CD4-positive, alpha-beta T cell treated with Interleukin-17A for 4 hours (primary cell): ENCODE measurements around the gene ZNF619.

Source experiments
- DNase-seq: peaks from one replicate; pipeline ENCODE4 v3.0.0-alpha.2; 2020; ENCODE audit warnings: mixed read lengths

Gene ZNF619

GRCh38 chr3:40465456-40465855, 11.5 kb upstream of the ZNF619 start:
- no peak for DNase-seq

GRCh38 chr3:40468018-40468417, 8.9 kb upstream of the ZNF619 start:
- no peak for DNase-seq

- no peak for DNase-seq
Observed at GRCh38 chr3:40470701-40471100, 6.2 kb upstream of the ZNF619 start.

GRCh38 chr3:40477666-40478065, 744 bp downstream of the ZNF619 start:
- no peak for DNase-seq

GRCh38 chr3:40487172-40487571, 10.2 kb downstream of the ZNF619 start:
- no peak for DNase-seq

GRCh38 chr3:40490916-40491315, 14.0 kb downstream of the ZNF619 start:
- no peak for DNase-seq

GRCh38 chr3:40494698-40495097, 17.8 kb downstream of the ZNF619 start:
- no peak for DNase-seq

GRCh38 chr3:40497288-40497687, 20.4 kb downstream of the ZNF619 start:
- DNase-seq: no peak

GRCh38 chr3:40499952-40500351, 23.0 kb downstream of the ZNF619 start:
- DNase-seq: no peak

GRCh38 chr3:40502034-40502433, 25.1 kb downstream of the ZNF619 start:
- DNase-seq: no peak

GRCh38 chr3:40504636-40505430, 27.9 kb downstream of the ZNF619 start:
- no peak for DNase-seq

- peak; percentile 66 for DNase-seq
Observed at GRCh38 chr3:40505599-40506462, 28.9 kb downstream of the ZNF619 start, which contains the start of gene ZNF620. Gene ZNF620, plus strand, starts transcription at chr3:40506039. Its CDS starts 314 bp downstream, at chr3:40506353.

GRCh38 chr3:40511031-40511718, 34.3 kb downstream of the ZNF619 start:
- no peak for DNase-seq

GRCh38 chr3:40516201-40516600, 39.3 kb downstream of the ZNF619 start:
- DNase-seq: no peak

GRCh38 chr3:40518067-40518466, 41.1 kb downstream of the ZNF619 start:
- no peak for DNase-seq

GRCh38 chr3:40518848-40519247, 41.9 kb downstream of the ZNF619 start:
- no peak for DNase-seq

GRCh38 chr3:40521254-40521653, 44.3 kb downstream of the ZNF619 start:
- DNase-seq: no peak

- DNase-seq: no peak
Observed at GRCh38 chr3:40523781-40524180, 46.9 kb downstream of the ZNF619 start.

GRCh38 chr3:40524222-40524567, 47.3 kb downstream of the ZNF619 start:
- no peak for DNase-seq

GRCh38 chr3:40524568-40525285, 47.8 kb downstream of the ZNF619 start, which contains the start of gene ZNF621:
Gene ZNF621, plus strand, starts transcription at chr3:40524960. Its CDS starts 881 bp downstream, at chr3:40525841.
- peak; percentile 88 for DNase-seq

GRCh38 chr3:40528426-40528825, 51.5 kb downstream of the ZNF619 start:
- no peak for DNase-seq

GRCh38 chr3:40532252-40532651, 55.3 kb downstream of the ZNF619 start:
- DNase-seq: no peak

GRCh38 chr3:40534283-40534682, 57.4 kb downstream of the ZNF619 start:
- DNase-seq: no peak
